ENCODE results near the gene TM4SF4.

GRCh38 chr3:149515249-149515648 is 40.8 kb downstream of the TM4SF4 start:
- TF ChIP-seq, protein P1, sequence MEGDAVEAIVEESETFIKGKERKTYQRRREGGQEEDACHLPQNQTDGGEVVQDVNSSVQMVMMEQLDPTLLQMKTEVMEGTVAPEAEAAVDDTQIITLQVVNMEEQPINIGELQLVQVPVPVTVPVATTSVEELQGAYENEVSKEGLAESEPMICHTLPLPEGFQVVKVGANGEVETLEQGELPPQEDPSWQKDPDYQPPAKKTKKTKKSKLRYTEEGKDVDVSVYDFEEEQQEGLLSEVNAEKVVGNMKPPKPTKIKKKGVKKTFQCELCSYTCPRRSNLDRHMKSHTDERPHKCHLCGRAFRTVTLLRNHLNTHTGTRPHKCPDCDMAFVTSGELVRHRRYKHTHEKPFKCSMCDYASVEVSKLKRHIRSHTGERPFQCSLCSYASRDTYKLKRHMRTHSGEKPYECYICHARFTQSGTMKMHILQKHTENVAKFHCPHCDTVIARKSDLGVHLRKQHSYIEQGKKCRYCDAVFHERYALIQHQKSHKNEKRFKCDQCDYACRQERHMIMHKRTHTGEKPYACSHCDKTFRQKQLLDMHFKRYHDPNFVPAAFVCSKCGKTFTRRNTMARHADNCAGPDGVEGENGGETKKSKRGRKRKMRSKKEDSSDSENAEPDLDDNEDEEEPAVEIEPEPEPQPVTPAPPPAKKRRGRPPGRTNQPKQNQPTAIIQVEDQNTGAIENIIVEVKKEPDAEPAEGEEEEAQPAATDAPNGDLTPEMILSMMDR (IDR thresholded peaks at IDR 0.05): no peak
- TF ChIP-seq POLR2A (IDR thresholded peaks at IDR 0.05): no peak
